Measurements from ENCODE around the gene RANBP6.

Gene RANBP6

DNA sequence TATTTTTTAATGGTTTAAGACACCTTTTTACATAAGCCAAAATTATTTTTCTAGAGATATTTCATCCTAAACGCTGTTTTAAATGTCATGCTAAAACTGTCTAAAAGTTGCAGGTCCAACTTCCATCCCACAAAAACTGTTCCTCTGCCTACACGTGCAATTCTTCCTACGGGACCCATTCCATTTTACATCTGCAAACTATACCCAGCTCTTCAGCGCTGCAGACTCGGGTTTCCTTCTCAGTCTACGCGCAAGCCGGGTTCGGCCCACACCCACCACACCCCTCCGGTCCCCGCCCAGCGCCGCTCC, 8.7 kb downstream of the RANBP6 start:
- DNase-seq, result no peak

DNA sequence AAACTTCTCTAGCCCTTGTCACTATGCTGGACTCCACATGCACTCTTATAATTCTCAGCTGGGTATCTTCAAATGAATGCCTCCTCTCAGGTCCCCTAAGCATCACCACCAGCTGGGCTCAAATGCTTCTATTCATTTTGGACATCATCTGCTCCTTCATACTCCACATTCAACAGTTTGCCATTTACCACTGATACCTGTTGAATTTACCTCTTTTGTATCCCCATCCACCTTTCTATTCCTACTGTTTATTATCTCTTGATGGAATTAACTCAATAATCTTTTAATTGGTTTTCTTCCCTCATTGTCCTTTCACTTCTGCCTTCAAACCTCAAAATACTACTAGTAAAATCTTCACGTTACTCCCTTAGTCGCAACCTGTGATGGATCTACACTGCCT, 14.5 kb downstream of the RANBP6 start:
- DNase-seq, result no peak

DNA sequence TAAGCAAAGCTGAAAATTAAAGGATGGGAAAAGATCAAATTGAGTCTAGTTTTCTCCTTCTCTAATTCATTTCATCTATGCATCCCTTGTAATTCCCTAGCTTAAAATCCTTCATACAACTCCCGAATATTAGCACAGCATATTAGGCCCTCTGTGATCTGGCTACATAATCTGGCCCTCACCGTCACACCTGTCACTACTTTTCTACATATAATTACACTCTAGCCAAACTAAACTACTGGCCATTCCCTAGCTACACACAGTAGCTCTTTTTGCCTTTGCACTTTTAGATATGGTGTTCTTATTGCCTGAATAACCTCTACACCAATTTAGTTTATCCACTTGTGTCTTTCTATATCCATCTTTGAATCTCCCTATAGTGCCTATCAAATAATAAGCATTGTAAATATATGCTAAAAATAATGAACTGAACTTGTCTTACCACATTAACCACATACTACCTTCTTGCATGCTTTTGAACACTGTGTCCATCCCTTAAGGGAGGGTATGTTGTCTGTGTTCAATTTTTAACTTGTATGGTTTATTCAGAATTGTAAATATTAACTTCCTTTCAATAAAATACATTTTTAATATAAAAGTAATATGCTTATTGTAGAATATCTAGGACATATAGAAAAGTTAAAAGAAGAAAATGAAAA, 15.9 kb downstream of the RANBP6 start:
- no peak for DNase-seq

GRCh38 chr9:5994493-5994892, 20.9 kb downstream of the RANBP6 start:
- DNase-seq, result no peak

- no peak for DNase-seq
These were observed 27.2 kb downstream of the RANBP6 start for GRCh38 chr9:5988265-5988664.

DNA sequence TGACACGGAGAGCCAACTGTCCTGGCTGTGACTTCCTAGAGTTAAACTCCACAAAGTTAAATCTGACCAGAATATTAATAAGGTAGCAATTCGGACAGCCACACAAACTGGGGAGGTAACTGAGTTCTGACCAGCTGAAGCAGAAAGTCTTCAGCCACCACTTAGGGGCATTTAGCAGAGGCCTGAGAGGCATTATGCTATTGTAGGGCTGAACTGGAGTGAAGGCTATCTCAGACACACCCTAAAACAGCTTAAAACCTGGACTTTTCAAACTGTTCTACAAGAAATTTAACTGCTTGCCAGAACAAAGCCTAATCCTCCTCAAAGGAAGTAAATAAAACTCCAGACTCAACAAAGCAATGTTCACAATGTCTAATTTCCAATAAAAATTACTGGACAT, 32.4 kb downstream of the RANBP6 start:
- DNase-seq, result no peak

DNA sequence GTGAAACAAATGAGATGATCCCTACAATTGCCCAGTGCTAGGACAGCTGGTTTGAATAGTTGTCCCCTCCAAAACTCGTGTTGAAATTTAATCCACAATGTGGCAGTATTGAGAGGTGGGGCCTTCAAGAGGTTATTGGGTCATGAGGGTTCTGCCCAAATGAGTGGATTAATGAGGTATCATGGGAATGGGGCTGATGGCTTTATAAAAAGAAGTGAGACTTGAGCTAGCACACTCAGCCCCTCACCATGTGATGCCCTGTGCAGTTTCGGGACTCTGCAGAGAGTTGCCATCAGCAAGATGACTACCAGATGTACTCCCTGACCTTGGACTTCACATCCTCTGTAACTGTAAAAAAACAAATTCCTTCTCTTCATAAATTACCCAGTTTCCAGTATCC, 33.1 kb downstream of the RANBP6 start:
- no peak for DNase-seq

GRCh38 chr9:5978523-5978922, 36.9 kb downstream of the RANBP6 start:
- DNase-seq, result no peak

GRCh38 chr9:5976674-5977397, 38.6 kb downstream of the RANBP6 start:
- DNase-seq, result no peak

DNA sequence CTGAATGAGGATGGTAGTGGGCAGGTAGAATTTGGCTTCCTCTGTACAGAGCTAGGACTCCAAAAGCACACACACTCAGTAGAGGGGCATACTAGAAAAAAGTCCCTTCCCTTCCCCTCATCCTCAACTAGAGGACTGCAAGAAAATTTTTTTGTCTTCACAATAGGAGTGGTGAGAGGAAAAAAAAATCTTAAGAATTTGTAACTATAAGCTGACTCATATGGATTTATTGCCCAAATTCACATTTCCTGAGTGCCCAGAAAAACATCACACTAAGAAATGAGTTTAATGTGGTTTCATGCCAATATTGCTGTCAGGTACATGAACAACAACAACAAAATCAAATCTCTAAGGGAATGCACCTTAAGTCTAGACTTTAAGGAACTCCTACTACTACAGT, 43.7 kb downstream of the RANBP6 start:
- no peak for DNase-seq

Data from AML-193 (cell line).